PFSK-1 (cell line): ENCODE data around the gene NIBAN1.

Experiments used
- FOXP2 ChIP-seq: optimal IDR thresholded peaks from 2 replicates; pipeline ENCODE3; 2011; ENCODE audit warnings: borderline replicate concordance, control low read depth, inconsistent platforms; ENCODE audit not compliant: insufficient read depth; ENCODE audit errors: extremely low read length, extremely low read depth
- POLR2AphosphoS5 ChIP-seq: IDR thresholded peaks from 2 replicates; pipeline ENCODE4 v1.6.1; 2012; ENCODE audit warnings: low read depth, mild to moderate bottlenecking, control low read depth, low read length, moderate library complexity
- REST ChIP-seq, 2 experiments: IDR thresholded peaks; 2 replicates each; pipeline versions ENCODE4 v1.6.1 to v1.8.0; 2011 to 2012; ENCODE audit warnings: low read depth in 2 of 2, low read length in 2 of 2, control low read depth in 1 of 2, inconsistent platforms in 1 of 2, mild to moderate bottlenecking in 1 of 2, moderate library complexity in 1 of 2; ENCODE audit not compliant: insufficient read depth in 1 of 2
- SIN3A ChIP-seq: IDR thresholded peaks from 2 replicates; pipeline ENCODE4 v1.6.1; 2012; ENCODE audit warnings: mild to moderate bottlenecking, low read length, moderate library complexity, borderline replicate concordance; ENCODE audit not compliant: insufficient read depth
- TAF1 ChIP-seq: IDR thresholded peaks from 2 replicates; pipeline ENCODE4 v1.6.1; 2012; ENCODE audit warnings: low read length, control low read depth, borderline replicate concordance; ENCODE audit not compliant: insufficient read depth

The NIBAN1 gene

DNA sequence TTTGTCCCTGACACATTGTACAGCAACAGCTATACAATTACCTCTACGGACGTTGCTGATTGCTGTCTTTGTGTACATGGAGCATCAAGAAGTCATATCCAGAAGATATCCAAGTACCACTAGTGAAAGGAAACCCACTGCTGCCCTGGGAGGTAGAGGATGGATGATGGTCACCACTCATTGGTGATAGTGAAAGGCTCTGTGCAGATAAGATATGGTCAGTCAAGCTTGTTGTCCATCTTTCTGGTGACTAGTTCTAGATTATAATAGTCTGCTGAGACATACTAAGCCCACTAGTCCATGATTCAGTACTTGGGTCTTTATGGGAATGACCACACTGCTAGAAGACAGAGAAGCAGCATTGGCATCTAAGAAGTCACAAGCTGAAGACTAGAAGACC, 30.3 kb downstream of the NIBAN1 start:
- TF ChIP-seq SIN3A (no peak), FOXP2 (no peak), POLR2AphosphoS5 (no peak), REST (IDR thresholded peaks at IDR 0.05; ENCODE audit: insufficient read depth in 1 of 2, low read depth in 2 of 2, low read length in 2 of 2) (no peak)

DNA sequence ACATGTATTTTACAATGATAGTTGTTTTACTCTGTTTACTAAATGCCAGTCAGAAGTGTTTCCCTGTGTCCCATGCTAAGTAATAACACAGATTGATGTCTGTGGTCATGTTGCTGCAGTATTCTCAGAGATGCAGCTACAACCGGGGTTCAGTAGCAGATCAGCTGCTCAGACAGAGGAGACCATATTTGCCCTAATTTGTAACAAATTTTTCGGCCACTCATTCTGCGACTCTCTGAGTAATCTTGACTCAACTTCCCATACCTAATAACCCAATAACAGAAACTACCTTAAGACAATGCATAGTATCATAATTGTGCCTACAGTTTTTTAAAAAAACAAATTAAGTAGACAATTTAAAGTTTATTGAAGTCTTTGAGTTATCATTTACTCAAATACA, 32.6 kb downstream of the NIBAN1 start:
- TF ChIP-seq SIN3A, result no peak
- no peak for TF ChIP-seq POLR2AphosphoS5
- TF ChIP-seq REST (IDR thresholded peaks at IDR 0.05; ENCODE audit: insufficient read depth in 1 of 2, low read depth in 2 of 2, low read length in 2 of 2), result no peak
- no peak for TF ChIP-seq FOXP2
- no peak for TF ChIP-seq TAF1

DNA sequence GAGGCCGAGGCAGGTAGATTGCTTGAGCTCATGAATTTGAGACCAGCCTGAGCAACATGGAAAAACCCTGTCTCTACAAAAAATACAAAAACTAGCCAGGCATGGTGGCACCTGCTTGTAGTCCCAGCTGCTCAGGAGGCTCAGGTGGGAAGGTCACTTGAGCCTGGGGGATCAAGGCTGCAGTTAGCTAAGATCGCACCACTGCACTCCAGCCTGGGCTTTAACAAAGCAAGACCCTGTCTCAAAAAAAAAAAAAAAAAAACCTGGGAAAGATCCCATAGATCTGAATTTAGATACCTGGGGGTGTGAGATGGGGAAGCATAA, 32.9 kb downstream of the NIBAN1 start:
- TF ChIP-seq SIN3A, result no peak
- no peak for TF ChIP-seq FOXP2
- TF ChIP-seq REST (IDR thresholded peaks at IDR 0.05; ENCODE audit: insufficient read depth in 1 of 2, low read depth in 2 of 2, low read length in 2 of 2), result no peak
- no peak for TF ChIP-seq TAF1
- TF ChIP-seq POLR2AphosphoS5, result no peak

DNA sequence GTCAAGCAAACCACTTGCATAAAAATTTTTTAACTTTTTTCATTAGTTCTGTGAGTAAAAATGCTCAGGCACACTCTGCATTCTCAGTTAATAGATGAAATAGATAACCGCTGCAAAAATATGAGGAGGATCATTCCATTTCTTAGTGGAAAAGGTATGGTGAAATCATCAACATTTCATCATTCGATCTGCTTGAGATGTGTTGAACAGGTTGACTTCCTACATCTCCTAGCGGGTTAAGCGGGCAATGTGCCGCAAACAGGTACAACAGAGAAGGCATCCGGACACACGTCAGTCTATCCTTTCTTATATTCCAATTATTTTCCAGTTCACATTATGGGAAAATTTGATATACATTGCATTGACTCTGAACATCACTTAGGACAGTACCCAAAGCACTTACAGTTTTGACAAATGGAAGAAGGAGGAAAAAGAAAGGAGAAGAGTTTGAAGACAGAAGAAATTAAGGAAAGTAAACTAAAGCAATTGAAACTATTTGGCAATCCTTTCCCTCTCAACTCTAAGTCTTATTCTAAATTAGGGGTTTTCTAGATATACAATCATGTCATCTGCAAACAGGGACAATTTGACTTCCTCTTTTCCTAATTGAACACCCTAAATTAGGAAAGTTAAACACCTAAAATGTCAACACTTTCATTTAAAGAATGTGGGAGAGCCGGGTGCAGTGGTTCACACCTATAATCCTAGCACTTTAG, 33.5 kb downstream of the NIBAN1 start:
- TF ChIP-seq REST (IDR thresholded peaks at IDR 0.05; ENCODE audit: insufficient read depth in 1 of 2, low read depth in 2 of 2, low read length in 2 of 2), result no peak

DNA sequence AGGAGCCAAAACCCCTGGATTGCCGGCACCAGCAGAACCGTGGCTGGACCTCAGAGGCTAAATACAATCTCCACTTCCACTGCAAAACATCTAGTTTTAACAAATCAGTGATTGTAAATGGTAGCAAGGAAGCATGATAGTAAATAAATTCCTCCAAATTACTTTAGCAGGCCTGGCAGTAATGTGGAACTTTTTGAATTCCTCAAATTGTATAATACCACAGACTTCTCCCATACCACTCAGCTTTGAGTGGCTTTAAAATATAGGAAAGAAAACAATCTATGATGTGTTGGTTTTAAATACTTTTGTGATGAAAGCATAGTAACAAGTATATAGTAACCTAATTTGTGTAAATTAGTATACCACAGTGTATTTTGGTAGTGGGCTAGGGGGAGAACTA, 34.1 kb downstream of the NIBAN1 start:
- TF ChIP-seq SIN3A, result no peak
- TF ChIP-seq REST (IDR thresholded peaks at IDR 0.05; ENCODE audit: insufficient read depth in 1 of 2, low read depth in 2 of 2, low read length in 2 of 2), result no peak
- no peak for TF ChIP-seq POLR2AphosphoS5
- no peak for TF ChIP-seq FOXP2
- no peak for TF ChIP-seq TAF1
